Measurements from ENCODE around the gene CRTC3.
"Not testable (repeated sequence)": the region's sequence is repeated elsewhere in the genome, so short reads cannot be mapped to it uniquely, and the experiment has no call there.

CRTC3 gene

GRCh38 chr15:90529371-90530249, at the start of gene CRTC3:
TSS of gene CRTC3 (plus strand) at chr15:90529923. CDS start at chr15:90530072, 149 bp downstream.
- DNase-seq (ENCODE audit: low read depth), result peak; percentile 38

DNA sequence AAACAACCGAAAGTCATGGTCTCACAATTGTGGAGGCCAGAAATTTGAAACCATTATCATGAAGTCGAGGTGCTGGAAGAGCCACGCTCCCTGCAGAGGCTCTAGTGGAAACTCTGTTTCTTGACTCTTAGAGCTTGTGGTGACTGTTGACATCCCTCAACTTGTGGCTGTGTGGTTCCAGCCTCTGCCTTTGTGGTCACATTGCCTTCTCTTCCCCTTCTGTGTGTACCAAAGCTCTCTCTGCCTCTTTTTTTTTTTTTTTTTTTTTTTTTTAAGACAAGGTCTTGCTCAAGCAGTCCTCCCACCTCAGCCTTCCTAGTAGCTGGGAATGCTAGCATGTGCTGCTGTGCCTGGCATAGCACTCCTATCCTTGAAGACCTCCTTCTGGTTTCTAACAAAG, 48.7 kb upstream of the CRTC3 start:
- DNase-seq (ENCODE audit: low read depth), result no peak

- DNase-seq (ENCODE audit: low read depth), result peak; percentile 23
Measured at GRCh38 chr15:90482124-90483011, 47.4 kb upstream of the CRTC3 start.

DNA sequence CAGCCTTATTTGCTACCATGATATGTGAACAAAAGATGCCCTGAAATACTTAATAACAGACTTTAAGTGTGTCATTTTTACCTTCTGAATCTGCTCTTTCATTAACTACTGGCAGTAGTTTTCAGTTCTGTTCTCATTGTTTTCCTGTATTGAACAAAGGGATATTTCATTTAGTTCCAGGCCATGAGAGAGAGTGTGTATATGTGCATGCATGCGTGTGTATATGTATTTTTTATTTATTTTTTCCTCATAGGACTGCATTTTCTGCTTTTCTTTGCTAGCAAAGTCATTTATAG, 46.8 kb upstream of the CRTC3 start:
- DNase-seq (ENCODE audit: low read depth), result no peak

DNA sequence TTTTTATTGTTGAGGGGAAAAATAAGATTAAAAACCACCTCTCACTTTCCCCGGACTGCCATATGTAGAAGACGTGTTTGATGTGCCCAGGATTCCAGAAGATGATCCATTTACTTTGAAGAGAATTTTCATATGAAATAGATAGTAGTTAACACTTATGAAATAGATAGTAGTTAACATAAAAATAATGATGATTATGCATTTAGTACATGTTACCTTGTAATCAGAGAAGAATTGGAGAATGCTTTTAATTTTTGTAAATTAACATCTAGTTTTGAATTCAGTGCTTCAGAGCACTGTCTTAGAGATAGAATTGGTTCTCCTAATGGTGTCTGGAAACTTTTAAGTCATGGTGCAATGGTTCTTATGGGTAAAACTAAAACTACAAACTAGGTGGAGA, 46.1 kb upstream of the CRTC3 start:
- no peak for DNase-seq (ENCODE audit: low read depth)

- DNase-seq (ENCODE audit: low read depth), result no peak
Measured at GRCh38 chr15:90487186-90487585, 42.5 kb upstream of the CRTC3 start.

DNA sequence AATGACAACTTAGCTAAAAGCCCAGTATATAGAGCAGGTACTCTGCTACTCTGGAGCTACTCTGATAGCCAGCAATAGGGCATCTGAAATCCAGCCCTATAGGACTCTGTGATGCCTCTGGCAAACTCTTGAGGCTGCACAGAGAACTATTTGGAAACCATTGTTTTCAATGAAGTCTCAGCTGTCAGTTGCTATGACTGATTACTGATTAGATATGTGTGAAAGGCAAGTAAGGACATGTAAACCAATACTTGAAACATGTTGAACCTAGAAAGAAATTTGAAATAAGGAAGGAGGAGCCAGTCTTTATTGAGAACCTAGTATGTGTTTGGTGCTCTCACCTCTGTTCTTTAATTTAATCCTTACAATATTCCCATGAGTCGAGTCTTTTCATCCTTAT, 40.2 kb upstream of the CRTC3 start:
- DNase-seq (ENCODE audit: low read depth), result no peak

DNA sequence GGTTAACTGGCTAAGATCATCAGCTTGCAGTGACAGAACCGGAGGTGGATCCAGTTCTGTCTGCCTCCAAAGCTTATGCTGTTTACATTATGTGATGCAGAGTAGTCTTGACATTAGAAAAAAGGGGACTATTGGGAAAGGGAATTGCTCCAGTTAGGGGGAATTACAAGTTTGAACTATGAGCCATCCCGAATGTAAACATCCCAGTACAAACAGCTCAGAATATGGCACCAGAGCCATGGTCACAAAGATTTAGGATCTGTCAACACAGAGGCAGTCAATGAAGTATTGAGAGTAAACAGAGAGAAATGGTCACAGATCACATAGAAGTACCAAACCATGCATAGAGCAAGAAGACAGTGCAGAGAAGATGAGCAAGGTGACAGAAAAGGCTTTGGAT, 39.8 kb upstream of the CRTC3 start:
- DNase-seq (ENCODE audit: low read depth), result no peak

GRCh38 chr15:90493647-90494046, 36.1 kb upstream of the CRTC3 start:
- no peak for DNase-seq (ENCODE audit: low read depth)

DNA sequence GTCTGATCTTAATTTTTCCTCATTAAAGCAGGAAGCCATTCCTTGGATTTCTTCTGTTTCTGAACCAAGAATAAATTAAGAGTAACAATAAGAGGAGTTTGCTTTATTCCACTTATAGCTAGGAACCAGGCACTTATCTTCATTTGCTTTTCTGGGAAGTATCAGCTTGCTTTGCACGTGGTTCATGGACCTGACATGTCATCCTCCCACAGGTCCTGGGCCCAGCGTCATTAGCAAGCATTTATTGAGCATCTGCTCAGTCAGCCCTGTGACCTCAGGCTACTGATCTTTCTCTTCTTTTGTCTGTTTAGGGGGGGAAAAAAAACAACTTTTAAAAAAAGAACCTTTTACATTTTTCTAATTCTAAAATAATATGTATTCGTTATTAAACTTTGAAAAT, 34.7 kb upstream of the CRTC3 start:
- no peak for DNase-seq (ENCODE audit: low read depth)

DNA sequence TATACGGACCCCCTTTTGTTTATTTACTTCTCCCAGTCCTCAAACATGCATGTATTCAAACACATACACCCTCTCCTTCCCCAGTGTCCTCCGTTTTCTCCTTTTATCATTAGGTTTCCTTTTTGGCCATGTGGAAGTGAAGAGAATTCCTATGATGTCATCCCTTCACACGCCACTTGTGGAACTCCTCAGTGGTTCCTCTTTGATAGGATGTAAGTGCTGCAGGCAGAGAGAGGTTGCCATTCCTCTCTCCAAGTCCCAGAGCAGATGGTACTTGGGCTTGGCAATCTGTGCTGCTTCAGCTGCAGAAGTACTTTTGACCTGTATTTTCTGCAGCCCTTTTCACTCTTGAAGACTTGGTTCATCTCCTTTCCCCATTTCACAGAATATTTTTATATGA, 32.9 kb upstream of the CRTC3 start:
- DNase-seq (ENCODE audit: low read depth), result no peak

- no peak for DNase-seq (ENCODE audit: low read depth)
Measured at GRCh38 chr15:90497376-90497775, 32.3 kb upstream of the CRTC3 start.

DNA sequence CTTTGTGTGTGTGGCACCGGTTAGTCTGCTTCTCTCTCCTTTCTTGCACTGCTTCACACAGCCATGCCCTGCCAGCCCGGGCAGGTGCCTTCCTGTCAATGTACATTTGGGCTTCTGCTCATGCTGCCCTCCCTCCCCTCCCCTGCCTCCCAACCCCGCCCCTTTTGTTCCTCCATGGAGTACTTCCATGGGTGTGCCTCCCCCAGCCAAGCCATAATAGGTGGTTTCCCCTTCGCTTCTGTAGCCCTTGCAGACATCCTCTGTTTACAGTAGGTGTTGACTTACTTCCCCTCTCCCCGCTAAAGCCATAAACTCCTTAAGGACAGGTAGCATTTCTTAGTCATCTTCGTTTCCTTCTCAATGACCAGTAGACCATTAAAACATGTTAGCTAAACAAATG, 31.8 kb upstream of the CRTC3 start:
- no peak for DNase-seq (ENCODE audit: low read depth)

GRCh38 chr15:90500171-90500570, 29.6 kb upstream of the CRTC3 start:
- DNase-seq (ENCODE audit: low read depth), result no peak

GRCh38 chr15:90501898-90502297, 27.8 kb upstream of the CRTC3 start:
- DNase-seq (ENCODE audit: low read depth), result no peak

- not testable (repeated sequence) for DNase-seq (ENCODE audit: low read depth)
Measured at GRCh38 chr15:90510781-90511180, 18.9 kb upstream of the CRTC3 start.

DNA sequence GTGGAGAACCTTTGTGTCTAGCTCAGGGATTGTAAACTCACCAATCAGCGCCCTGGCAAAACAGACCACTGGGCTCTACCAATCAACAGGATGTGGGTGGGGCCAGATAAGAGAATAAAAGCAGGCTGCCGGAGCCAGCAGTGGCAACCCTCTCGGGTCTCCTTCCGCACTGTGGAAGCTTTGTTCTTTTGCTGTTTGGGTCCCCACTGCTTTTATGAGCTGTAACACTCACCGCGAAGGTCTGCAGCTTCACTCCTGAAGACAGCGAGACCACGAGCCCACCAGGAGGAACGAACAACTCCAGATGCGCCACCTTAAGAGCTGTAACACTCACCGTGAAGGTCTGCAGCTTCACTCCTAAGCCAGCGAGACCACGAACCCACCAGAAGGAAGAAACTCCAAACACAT, 18.5 kb upstream of the CRTC3 start:
- DNase-seq (ENCODE audit: low read depth), result not testable (repeated sequence)

GRCh38 chr15:90512276-90512675, 17.4 kb upstream of the CRTC3 start:
- no peak for DNase-seq (ENCODE audit: low read depth)

- no peak for DNase-seq (ENCODE audit: low read depth)
Measured at GRCh38 chr15:90512981-90513380, 16.7 kb upstream of the CRTC3 start.

- DNase-seq (ENCODE audit: low read depth), result no peak
Measured at GRCh38 chr15:90513448-90513847, 16.3 kb upstream of the CRTC3 start.

DNA sequence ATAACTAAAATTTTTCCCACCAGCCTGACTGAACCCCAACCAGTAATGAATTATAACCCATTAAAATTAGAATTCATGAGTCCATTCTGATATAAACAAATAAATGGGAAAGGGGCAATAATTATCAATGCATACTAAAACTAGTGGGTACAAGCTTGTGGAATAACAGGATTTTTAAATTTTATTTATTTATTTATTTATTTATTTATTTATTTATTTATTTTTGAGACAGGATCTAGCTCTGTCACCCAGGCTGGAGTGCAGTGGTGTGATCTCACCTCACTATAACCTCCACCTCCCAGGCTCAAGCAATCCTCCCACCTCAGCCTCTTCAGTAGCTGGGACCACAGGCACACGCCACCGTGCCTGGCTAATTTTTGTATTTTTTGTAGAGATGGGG, 15.8 kb upstream of the CRTC3 start:
- DNase-seq (ENCODE audit: low read depth), result not testable (repeated sequence)

DNA sequence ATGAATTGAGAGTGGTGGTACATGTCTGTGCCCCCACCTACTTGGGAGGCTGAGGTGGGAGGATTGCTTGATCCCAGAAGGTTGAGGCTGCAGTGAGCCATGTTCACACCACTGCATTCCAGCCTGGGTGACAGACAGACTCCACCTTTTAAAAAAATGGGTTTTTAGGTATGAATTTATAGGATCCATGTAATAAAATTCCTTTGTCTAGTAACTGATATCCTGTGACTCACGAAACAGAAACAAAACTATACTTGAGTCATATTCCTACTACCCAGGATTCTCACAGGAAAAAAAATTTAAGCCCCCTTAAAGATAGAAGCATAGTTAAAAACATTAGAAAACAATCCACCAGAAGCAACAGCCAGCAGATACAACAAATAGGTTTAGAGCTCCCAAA, 10.0 kb upstream of the CRTC3 start:
- DNase-seq (ENCODE audit: low read depth), result no peak

GRCh38 chr15:90520365-90520764, 9.4 kb upstream of the CRTC3 start:
- DNase-seq (ENCODE audit: low read depth), result no peak
